Mesendoderm (in vitro differentiated cells): Measurements from ENCODE around the gene KRT1.
A peak's percentile ranks its signal among the peaks of the same experiment; 100 is the strongest.

Experiments
- DNase-seq: peaks from one replicate; pipeline ENCODE4 v3.0.0; 2013
- H2AK5ac ChIP-seq: 2 replicates; pipeline ENCODE4 v1.6.1; 2013; ENCODE audit warnings: low read length, inconsistent platforms
- H2BK120ac ChIP-seq: 2 replicates; pipeline ENCODE4 v1.6.1; 2013; ENCODE audit warnings: low read depth, mild to moderate bottlenecking, low read length, moderate library complexity, mixed read lengths
- H2BK15ac ChIP-seq: replicated peaks from 2 replicates; pipeline ENCODE4 v1.6.1; 2013; ENCODE audit warnings: low read depth, mild to moderate bottlenecking, moderate library complexity
- H2BK5ac ChIP-seq: 2 replicates; pipeline ENCODE4 v1.6.1; 2013; ENCODE audit warnings: low read length, inconsistent platforms
- H3K18ac ChIP-seq: 2 replicates; pipeline ENCODE4 v1.6.1; 2013; ENCODE audit warnings: mild to moderate bottlenecking, low read length, mixed read lengths
- H3K23ac ChIP-seq: one replicate; pipeline ENCODE4 v1.6.1; 2013; ENCODE audit warnings: low read length
- H3K27ac ChIP-seq: 2 replicates; pipeline ENCODE4 v1.5.1; 2013; ENCODE audit warnings: low read depth, mild to moderate bottlenecking, inconsistent platforms, low read length, moderate library complexity
- H3K27me3 ChIP-seq: 2 replicates; pipeline ENCODE4 v1.6.1; 2013; ENCODE audit warnings: low read length, control low read depth, mild to moderate bottlenecking, inconsistent platforms; ENCODE audit not compliant: insufficient read depth, poor library complexity
- H3K36me3 ChIP-seq: 2 replicates; pipeline ENCODE4 v1.6.1; 2013; ENCODE audit warnings: low read length, inconsistent platforms; ENCODE audit not compliant: control insufficient read depth, insufficient read depth
- H3K4ac ChIP-seq: one replicate; pipeline ENCODE4 v1.6.1; 2013; ENCODE audit warnings: low read depth, mild to moderate bottlenecking, low read length, moderate library complexity
- H3K4me1 ChIP-seq: 2 replicates; pipeline ENCODE4 v1.6.1; 2013; ENCODE audit warnings: low read depth, low read length, inconsistent platforms; ENCODE audit not compliant: control insufficient read depth
- H3K4me2 ChIP-seq: 2 replicates; pipeline ENCODE4 v1.6.1; 2013; ENCODE audit warnings: low read length
- H3K4me3 ChIP-seq: 2 replicates; pipeline ENCODE4 v1.5.1; 2013; ENCODE audit warnings: mild to moderate bottlenecking, low read length
- H3K56ac ChIP-seq: one replicate; pipeline ENCODE4 v1.6.1; 2013; ENCODE audit warnings: low read length
- H3K79me1 ChIP-seq: 2 replicates; pipeline ENCODE4 v1.6.1; 2013; ENCODE audit warnings: low read length, inconsistent platforms
- H3K79me2 ChIP-seq: 2 replicates; pipeline ENCODE4 v1.6.1; 2013; ENCODE audit warnings: mild to moderate bottlenecking, low read length; ENCODE audit not compliant: control insufficient read depth, insufficient read depth
- H3K9ac ChIP-seq: 2 replicates; pipeline ENCODE4 v1.6.1; 2013; ENCODE audit warnings: low read length, inconsistent platforms
- H4K5ac ChIP-seq: one replicate; pipeline ENCODE4 v1.6.1; 2013; ENCODE audit warnings: low read length
- H4K8ac ChIP-seq: one replicate; pipeline ENCODE4 v1.6.1; 2013; ENCODE audit warnings: low read depth, mild to moderate bottlenecking, control low read depth, low read length, moderate library complexity
- WGBS: extraction: QIAGEN DNeasy Blood & Tissue Kit; methylation state at CpG from one replicate; pipeline ENCODE4 v1.1.7; 2013; ENCODE audit warnings: low lambda C conversion rate, missing lambda C conversion rate; ENCODE audit not compliant: insufficient coverage; ENCODE audit errors: extremely low coverage; 5-methylcytosine and 5-hydroxymethylcytosine counted together

The KRT1 gene

DNA sequence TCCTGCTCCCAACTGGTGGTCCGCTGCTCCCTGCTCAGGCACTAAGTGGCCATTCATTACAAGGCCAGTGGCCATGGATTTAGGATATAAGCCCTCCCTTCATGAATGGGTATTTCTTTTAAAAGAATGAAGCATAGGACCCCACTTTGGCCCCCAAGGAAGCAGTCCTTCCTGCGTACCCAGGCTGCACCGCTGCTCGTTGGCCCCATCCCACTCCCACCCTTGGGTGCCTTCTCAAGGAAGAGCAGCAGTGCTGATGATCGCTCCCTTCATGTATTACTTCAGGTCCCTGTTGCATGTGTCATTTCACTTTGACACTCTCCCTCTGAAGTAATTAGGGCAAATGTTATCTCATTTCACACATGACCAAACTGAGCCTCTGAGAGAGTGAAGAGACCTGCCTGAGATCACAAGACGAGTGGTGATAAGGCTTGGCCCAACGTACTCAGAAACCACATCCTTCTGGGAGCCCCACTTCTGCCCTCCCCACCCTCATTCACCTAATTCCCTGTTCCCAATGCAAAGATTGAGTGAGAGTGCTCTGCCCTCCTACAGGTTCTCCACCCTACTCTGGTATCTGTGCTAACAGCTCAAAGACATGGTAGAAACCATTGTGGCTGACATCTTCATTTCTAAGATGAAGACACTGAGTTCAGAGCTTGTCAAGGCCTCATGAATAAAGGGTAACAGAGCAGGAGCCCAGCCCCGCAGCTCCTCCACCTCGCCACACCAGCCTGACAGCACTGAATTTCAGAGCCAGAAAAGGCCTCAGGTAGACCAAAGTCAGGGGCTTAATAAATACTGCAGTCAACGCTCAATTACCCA lies 17.9 kb downstream of the KRT1 start:
- Histone ChIP-seq H3K27me3 (no peaks in the 10 kb centered on the region), H3K9ac (no peak overlapping the region), H3K27ac (no peak overlapping the region), H4K5ac (no peak overlapping the region), H3K79me1 (no peaks in the 10 kb centered on the region), H3K18ac (no peak overlapping the region), H3K4ac (no peak overlapping the region), H4K8ac (no peak overlapping the region), H3K4me1 (no peaks in the 10 kb centered on the region), H3K4me2 (no peak overlapping the region), H2BK120ac (no peak overlapping the region), H2AK5ac (no peak overlapping the region), H3K4me3 (no peak overlapping the region), H2BK5ac (no peak overlapping the region), H3K36me3 (no peaks in the 10 kb centered on the region), H3K23ac (no peak overlapping the region), H3K79me2 (no peaks in the 10 kb centered on the region), H2BK15ac (no peak overlapping the region), H3K56ac (no peak overlapping the region)
- no CpG with 5 or more reads among the region's 10 CpGs for WGBS
- peak; percentile 8 for DNase-seq

- H3K36me3 ChIP-seq: no peaks in the 10 kb centered on the region
- DNase-seq: no peak
- no peak overlapping the region for H3K9ac ChIP-seq
- WGBS: no CpG with 5 or more reads among the region's 3 CpGs
- H3K27ac ChIP-seq: no peak overlapping the region
- H3K23ac ChIP-seq: no peak overlapping the region
- no peak overlapping the region for H3K56ac ChIP-seq
- H2BK120ac ChIP-seq: no peak overlapping the region
- no peak overlapping the region for H2BK5ac ChIP-seq
- no peak overlapping the region for H2AK5ac ChIP-seq
- H3K27me3 ChIP-seq: no peaks in the 10 kb centered on the region
- H3K79me2 ChIP-seq: no peaks in the 10 kb centered on the region
- no peak overlapping the region for H2BK15ac ChIP-seq
- no peak overlapping the region for H4K5ac ChIP-seq
- no peak overlapping the region for H3K4me3 ChIP-seq
- H3K4me2 ChIP-seq: no peak overlapping the region
- no peak overlapping the region for H3K4ac ChIP-seq
- no peaks in the 10 kb centered on the region for H3K4me1 ChIP-seq
- no peaks in the 10 kb centered on the region for H3K79me1 ChIP-seq
- no peak overlapping the region for H4K8ac ChIP-seq
- H3K18ac ChIP-seq: no peak overlapping the region
These were observed 18.5 kb downstream of the KRT1 start for GRCh38 chr12:52661668-52662067.

DNA sequence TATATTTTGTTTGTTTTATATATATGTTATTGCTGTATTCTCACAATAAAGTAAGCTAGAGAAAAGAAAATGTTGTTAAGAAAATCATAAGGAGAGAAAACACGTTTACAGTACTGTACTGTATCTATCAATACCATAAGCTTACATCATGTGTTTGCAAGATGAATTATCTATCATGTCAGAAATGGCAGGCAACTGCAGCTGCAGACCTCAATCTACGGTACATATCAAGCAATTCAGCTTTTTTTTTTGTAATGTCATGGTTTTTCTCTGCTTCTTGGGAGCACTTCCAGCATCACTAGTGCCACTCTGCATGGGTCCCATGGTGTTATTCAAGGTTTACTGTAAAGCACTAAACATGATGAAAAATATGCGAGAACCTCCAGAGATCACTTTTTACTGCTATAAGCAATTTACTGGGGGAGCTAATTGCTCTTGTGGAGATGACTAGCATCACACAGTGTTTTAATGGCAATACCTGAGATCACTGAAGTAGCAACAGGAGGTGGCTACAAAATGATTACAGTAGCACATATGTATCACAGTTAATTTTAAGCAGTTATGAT lies 19.2 kb downstream of the KRT1 start:
- Histone ChIP-seq H3K36me3 (no peaks in the 10 kb centered on the region), H3K4me1 (no peaks in the 10 kb centered on the region), H3K4me3 (no peak overlapping the region), H3K9ac (no peak overlapping the region), H3K4ac (no peak overlapping the region), H3K27ac (no peak overlapping the region), H3K56ac (no peak overlapping the region), H3K4me2 (no peak overlapping the region), H3K23ac (no peak overlapping the region), H3K27me3 (no peaks in the 10 kb centered on the region), H2BK120ac (no peak overlapping the region), H4K8ac (no peak overlapping the region), H3K79me1 (no peaks in the 10 kb centered on the region), H2BK15ac (no peak overlapping the region), H3K18ac (no peak overlapping the region), H2BK5ac (no peak overlapping the region), H2AK5ac (no peak overlapping the region), H4K5ac (no peak overlapping the region), H3K79me2 (no peaks in the 10 kb centered on the region)
- WGBS: no CpG with 5 or more reads among the region's 3 CpGs
- no peak for DNase-seq

DNA sequence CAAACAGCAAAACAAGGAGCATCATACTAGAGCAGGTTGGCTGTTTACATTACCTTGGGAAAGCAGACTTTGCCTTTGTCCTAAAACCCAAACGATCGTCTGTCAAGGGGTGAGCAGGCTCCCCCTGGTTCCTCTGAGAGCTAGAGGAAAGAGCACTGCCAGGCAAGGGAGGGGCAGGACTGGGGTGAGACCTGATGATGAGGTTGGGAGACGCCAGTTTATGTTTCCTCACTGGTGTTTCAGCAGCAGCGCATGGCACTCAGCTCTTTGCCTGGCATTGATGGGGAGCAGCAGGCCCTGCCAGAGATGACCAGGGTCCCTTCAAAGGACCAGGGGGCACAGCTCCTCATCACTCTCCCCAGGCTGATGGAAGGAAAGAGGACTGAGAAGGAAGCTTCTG lies 20.3 kb downstream of the KRT1 start:
- no peak overlapping the region for H3K18ac ChIP-seq
- H2BK15ac ChIP-seq: no peak overlapping the region
- H3K4me2 ChIP-seq: no peak overlapping the region
- no peak overlapping the region for H4K8ac ChIP-seq
- H3K27ac ChIP-seq: no peak overlapping the region
- no peaks in the 10 kb centered on the region for H3K27me3 ChIP-seq
- no peaks in the 10 kb centered on the region for H3K4me1 ChIP-seq
- no peaks in the 10 kb centered on the region for H3K79me2 ChIP-seq
- no peak overlapping the region for H2BK5ac ChIP-seq
- H3K36me3 ChIP-seq: no peaks in the 10 kb centered on the region
- no peak overlapping the region for H3K4ac ChIP-seq
- H2AK5ac ChIP-seq: no peak overlapping the region
- no peak overlapping the region for H3K23ac ChIP-seq
- H2BK120ac ChIP-seq: no peak overlapping the region
- H3K79me1 ChIP-seq: no peaks in the 10 kb centered on the region
- H3K9ac ChIP-seq: no peak overlapping the region
- no peak overlapping the region for H3K4me3 ChIP-seq
- no peak overlapping the region for H4K5ac ChIP-seq
- H3K56ac ChIP-seq: no peak overlapping the region
- WGBS: no CpG with 5 or more reads among the region's 4 CpGs
- no peak for DNase-seq

- Histone ChIP-seq H3K27me3 (no peaks in the 10 kb centered on the region), H3K27ac (no peak overlapping the region), H3K4me2 (no peak overlapping the region), H2BK120ac (no peak overlapping the region), H3K4me3 (no peak overlapping the region), H3K79me2 (no peaks in the 10 kb centered on the region), H3K79me1 (no peaks in the 10 kb centered on the region), H2AK5ac (no peak overlapping the region), H2BK15ac (no peak overlapping the region), H3K23ac (no peak overlapping the region), H2BK5ac (no peak overlapping the region), H3K4me1 (no peaks in the 10 kb centered on the region), H4K8ac (no peak overlapping the region), H3K36me3 (no peaks in the 10 kb centered on the region), H3K9ac (no peak overlapping the region), H3K4ac (no peak overlapping the region), H3K56ac (no peak overlapping the region), H4K5ac (no peak overlapping the region), H3K18ac (no peak overlapping the region)
- WGBS: no CpG with 5 or more reads among the region's 7 CpGs
- DNase-seq: peak; percentile 7
These were observed 20.8 kb downstream of the KRT1 start for GRCh38 chr12:52659395-52659794.
